Measurements from ENCODE around the gene EP300.
"Not testable (repeated sequence)": the region's sequence is repeated elsewhere in the genome, so short reads cannot be mapped to it uniquely, and the experiment has no call there.

The EP300 gene

GRCh38 chr22:41085842-41086241 lies 6.5 kb upstream of the EP300 start:
- no peak for DNase-seq

DNA sequence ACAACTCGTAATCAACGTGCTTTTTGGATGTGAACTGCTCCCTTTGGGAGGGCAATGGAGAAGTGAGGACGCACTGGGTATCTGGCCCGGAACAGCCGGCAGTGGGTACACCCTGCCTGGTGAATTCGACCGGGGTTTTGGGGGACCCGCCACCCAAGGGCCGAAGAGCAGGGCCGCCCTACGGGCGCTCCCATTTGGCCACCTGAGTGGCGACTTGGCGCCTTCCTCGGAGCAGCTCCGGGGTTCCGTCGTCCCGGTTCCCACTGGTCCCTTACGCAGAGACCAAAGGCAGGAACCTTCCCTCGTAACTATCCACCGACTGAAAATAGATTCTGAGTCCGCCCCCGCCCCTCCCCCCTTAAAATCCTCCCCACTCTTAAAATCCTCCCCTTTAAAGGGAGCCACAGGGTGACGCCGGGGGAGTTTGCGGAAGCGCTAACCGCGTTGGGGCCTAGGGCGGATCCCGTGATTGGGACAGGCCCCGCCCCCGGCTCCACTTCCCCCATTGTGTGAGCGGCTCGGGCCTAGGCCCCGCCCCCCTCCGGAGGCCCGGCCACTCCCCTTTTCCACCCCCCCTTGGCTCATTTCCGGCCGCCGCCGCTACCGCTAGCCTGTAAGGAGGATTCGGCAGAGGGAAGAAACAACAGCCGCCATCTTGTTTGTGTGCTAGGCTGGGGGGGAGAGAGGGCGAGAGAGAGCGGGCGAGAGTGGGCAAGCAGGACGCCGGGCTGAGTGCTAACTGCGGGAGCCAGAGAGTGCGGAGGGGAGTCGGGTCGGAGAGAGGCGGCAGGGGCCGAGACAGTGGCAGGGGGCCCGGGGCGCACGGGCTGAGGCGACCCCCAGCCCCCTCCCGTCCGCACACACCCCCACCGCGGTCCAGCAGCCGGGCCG lies 1.0 kb upstream of the EP300 start:
- peak; percentile 77 for DNase-seq

GRCh38 chr22:41092847-41093411 lies 537 bp downstream of the EP300 start:
- DNase-seq = no peak

- no peak for DNase-seq
Observed at GRCh38 chr22:41094041-41094593, 1.7 kb downstream of the EP300 start.

GRCh38 chr22:41096391-41096790 lies 4.0 kb downstream of the EP300 start:
- DNase-seq = no peak

DNA sequence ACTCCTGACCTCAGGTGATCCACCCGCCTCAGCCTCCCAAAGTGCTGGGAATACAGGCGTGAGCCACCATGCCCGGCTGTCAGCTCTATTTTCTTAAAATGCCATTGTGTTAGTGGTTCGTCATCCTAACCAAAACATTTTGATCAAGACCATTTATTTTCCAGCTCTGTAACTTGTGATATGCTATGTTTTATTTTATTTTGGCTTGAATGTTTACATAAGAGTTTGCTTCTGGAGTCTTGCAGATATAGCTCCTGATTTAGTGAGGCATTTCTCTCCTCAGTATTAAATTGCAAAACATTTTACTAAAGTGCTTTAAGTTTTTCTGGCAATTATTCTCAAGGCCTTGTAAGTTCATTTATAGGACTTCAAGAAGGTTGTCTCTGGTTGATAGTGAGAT lies 4.4 kb downstream of the EP300 start:
- DNase-seq = no peak

DNA sequence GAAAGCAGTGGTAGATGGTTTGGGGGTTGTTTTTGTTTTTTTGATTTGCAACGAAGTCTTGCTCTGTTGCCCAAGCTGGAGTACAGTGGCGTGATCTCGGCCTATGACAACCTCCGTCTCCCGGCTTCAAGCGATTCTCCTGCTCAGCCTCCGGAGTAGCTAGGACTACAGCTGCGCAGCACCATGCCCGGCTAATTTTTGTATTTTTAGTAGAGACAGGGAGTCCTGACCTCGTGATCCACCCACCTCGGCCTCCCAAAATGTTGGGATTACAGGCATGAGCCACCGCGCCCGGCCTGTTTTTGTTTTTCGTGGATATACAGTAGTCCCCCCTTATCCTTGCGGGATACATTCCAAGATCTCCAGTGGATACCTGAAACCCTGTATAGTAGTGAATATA lies 6.6 kb downstream of the EP300 start:
- DNase-seq = no peak

DNA sequence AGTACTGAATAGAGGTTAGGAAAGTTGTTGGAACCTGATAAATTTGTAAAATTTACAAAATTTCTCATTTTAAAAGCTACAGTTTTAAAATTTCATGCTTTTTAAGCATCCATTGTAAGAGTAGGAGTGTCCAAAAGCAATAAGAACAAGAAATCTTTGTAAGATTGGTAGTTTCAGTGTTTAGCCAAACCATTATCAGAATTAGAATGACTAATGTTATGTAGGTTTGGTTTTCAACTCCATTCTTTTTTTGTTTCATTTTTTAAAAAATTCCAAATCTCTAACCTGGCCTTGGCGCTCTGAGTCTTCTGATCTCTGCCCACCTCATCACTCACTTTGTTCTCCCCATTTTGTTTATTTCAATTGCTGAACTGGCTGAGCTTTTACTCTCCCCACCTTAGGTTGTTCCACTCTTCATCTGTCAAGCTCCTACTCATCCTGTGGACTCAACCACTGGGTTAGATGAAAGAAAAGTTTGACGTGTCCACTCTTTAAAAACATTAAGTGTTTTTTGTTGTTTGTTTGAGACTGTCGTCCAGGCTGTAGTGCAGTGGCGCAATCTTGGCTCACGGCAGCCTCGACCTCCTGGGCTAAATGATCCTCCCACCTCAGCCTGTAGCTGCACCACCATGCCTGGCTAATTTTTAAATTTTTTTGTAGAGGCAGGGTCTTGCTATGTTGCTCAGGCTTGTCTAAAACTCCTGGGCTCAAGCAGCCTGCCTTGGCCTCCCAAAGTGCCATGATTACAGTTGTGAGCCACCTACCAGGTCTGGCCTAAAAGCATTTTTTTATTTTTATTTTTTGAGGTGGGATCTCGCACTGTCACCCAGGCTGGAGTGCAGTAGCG lies 14.0 kb downstream of the EP300 start:
- DNase-seq = no peak

DNA sequence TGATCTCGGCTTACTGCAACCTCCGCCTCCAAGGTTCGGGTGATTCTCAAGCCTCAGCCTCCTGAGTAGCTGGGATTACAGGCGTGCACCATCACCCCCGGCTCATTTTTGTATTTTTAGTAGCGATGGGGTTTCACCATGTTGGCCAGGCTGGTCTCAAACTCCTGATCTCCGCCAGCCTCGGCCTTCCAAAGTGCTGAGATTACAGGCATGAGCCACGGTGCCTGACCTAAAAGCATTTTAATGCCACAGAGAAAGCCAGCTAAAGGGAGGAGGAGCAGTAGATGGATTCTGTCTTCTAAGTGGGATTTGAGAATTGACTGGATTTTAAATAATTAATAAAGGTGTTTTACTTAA lies 14.6 kb downstream of the EP300 start:
- not testable (repeated sequence) for DNase-seq

DNA sequence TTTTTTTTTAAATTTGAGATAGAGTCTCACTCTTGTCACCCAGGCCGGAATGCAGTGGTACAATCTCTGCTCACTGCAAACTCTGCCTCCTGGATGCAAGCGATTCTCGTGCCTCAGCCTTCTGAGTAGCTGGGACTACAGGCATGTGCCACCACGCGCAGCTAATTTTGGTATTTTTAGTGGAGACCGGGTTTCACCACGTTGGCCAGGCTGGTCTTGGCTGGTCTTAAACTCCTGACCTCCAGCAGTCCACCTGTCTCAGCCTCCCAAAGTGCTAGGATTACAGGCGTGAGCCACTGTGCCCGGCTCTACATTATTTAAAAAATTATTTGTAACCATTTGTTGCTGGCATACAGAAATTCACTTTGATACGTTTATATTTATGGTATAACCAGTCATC lies 18.6 kb downstream of the EP300 start:
- DNase-seq = no peak

- no peak for DNase-seq
Observed at GRCh38 chr22:41116342-41116741, 23.9 kb downstream of the EP300 start.

DNA sequence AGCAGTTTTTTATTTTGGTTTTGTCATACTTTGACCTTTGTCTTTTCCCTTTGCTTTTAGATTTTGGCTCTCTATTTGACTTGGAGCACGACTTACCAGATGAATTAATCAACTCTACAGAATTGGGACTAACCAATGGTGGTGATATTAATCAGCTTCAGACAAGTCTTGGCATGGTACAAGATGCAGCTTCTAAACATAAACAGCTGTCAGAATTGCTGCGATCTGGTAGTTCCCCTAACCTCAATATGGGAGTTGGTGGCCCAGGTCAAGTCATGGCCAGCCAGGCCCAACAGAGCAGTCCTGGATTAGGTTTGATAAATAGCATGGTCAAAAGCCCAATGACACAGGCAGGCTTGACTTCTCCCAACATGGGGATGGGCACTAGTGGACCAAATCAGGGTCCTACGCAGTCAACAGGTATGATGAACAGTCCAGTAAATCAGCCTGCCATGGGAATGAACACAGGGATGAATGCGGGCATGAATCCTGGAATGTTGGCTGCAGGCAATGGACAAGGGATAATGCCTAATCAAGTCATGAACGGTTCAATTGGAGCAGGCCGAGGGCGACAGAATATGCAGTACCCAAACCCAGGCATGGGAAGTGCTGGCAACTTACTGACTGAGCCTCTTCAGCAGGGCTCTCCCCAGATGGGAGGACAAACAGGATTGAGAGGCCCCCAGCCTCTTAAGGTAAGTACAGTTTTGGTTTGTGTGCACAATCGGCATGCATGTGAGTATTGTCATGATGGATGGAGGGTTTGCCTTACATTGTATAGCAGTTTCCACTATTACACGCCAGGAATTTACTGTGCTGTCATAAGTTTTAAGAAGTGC lies 25.0 kb downstream of the EP300 start:
- no peak for DNase-seq

GRCh38 chr22:41123151-41123550 lies 30.8 kb downstream of the EP300 start:
- no peak for DNase-seq

DNA sequence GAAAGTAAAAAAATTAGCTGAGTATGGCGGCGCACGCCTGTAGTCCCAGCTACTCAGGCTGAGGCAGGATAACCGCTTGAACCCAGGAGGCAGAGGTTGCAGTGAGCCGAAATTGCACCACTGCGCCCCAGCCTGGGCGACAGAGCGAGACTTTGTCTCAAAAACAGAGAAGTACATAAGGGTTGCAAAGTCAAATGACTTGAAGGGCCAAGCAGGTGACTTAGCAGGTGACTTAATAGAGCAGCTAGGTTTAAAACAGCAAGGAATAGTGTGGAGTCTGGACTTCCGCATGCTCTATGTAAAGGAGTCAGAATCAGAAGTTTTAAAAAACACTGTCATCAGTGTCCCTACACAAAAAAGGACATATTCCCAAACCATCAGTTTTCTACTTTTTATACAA lies 31.7 kb downstream of the EP300 start:
- no peak for DNase-seq

GRCh38 chr22:41127451-41127850 lies 35.1 kb downstream of the EP300 start:
- no peak for DNase-seq

DNA sequence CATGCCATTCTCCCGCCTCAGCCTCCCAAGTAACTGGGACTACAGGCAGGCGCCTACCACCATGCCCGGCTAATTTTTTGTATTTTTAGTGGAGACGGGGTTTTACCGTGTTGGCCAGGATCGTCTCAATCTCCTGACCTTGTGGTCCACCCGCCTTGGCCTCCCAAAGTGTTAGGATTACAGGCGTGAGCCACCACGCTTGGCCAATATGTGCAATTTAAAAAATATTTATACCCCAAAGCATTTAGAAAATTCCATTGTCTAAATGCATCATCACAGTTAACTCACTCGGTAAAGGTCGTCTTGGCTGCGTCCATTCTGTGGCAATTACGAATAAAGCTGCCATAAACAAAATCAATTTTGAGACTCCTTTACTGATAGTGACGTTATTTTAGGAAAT lies 36.2 kb downstream of the EP300 start:
- no peak for DNase-seq

- DNase-seq = no peak
Observed at GRCh38 chr22:41132550-41132949, 40.2 kb downstream of the EP300 start.

- no peak for DNase-seq
Observed at GRCh38 chr22:41140365-41140957, 48.1 kb downstream of the EP300 start.

DNA sequence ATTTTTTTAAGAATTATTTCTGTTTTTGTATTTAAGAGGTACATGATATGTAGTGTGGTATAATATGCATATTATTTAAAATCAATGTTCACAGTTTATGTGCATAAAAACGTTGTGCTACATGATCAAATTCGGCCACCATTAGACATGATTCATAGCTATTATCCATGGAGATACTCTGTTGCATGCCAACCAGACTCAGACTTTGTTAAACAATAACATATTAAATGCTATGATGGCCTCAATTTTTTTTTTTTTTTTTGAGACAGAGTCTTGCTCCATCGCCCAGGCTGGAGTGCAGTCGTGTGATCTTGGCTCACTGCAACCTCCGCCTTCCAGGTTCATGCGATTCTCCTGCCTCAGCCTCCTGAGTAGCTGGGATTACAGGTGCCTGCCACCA lies 53.5 kb downstream of the EP300 start:
- not testable (repeated sequence) for DNase-seq

DNA sequence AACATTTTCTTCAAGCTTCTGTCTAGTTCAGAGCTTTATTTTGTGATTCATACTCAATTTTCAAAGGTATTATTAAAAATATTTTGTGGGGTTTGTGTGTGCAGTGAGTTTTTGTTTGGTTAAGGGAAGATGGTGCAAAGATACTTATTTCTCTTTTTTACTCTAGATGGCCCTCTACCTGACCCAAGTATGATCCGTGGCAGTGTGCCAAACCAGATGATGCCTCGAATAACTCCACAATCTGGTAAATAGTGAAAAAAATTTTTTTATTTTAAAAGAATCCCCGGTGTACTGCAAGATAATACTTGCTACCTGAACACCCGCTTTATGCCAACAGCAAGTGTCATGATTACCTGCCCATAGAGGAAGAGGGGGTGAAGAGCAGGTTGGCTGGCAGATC lies 54.2 kb downstream of the EP300 start:
- DNase-seq = no peak

GRCh38 chr22:41147722-41148121 lies 55.3 kb downstream of the EP300 start:
- no peak for DNase-seq

- no peak for DNase-seq
Observed at GRCh38 chr22:41152902-41153301, 60.5 kb downstream of the EP300 start.

All from NCI-H1436 treated with DMSO at 0.1 percent for 48 hours (cell line).